HepG2 (cell line): Measurements from ENCODE around the gene HECTD3. TPM values are rescaled to one million over a fixed set of nuclear protein-coding genes. Genes with fewer than 3 reads are reported as not detected.

Experiments used
- ATF7-NPFF ChIP-seq: sonication (generic); formaldehyde crosslinking; IDR thresholded peaks from 2 replicates; pipeline ENCODE4 v1.8.1; 2023; ENCODE audit warnings: mild to moderate bottlenecking, low read depth, missing genetic modification reagents, moderate library complexity
- ELF4 ChIP-seq: sonication (generic); formaldehyde crosslinking; IDR thresholded peaks from 2 replicates; pipeline ENCODE4 v1.5.0; 2020; ENCODE audit warnings: missing genetic modification reagents, mild to moderate bottlenecking, moderate library complexity, borderline replicate concordance
- FOXA3 ChIP-seq: IDR thresholded peaks from 2 replicates; pipeline ENCODE4 v1.6.1; 2016; ENCODE audit warnings: missing genetic modification reagents, missing compliant biosample characterization
- HMG20B ChIP-seq: conservative IDR thresholded peaks from 2 replicates; pipeline ENCODE4 v1.6.1; 2016; ENCODE audit warnings: missing genetic modification reagents, missing compliant biosample characterization
- KLF11 ChIP-seq: IDR thresholded peaks from 2 replicates; pipeline ENCODE4 v1.6.1; 2016; ENCODE audit warnings: missing compliant biosample characterization
- NFIC ChIP-seq: IDR thresholded peaks from 2 replicates; pipeline ENCODE4 v1.6.1; 2012; ENCODE audit warnings: mild to moderate bottlenecking, low read length, inconsistent platforms
- TBX2 ChIP-seq: sonication (generic); formaldehyde crosslinking; IDR thresholded peaks from 2 replicates; pipeline ENCODE4 v1.5.0; 2020; ENCODE audit warnings: missing genetic modification reagents, mild to moderate bottlenecking, borderline replicate concordance
- ZNF329 ChIP-seq: sonication (generic); formaldehyde crosslinking; IDR thresholded peaks from 2 replicates; pipeline ENCODE4 v1.9.0; 2021; ENCODE audit warnings: low read depth, mild to moderate bottlenecking, missing genetic modification reagents
- ZNF331 ChIP-seq: sonication (generic); formaldehyde crosslinking; IDR thresholded peaks from 2 replicates; pipeline ENCODE4 v1.4.0; 2020; ENCODE audit warnings: missing genetic modification reagents
- ZNF644 ChIP-seq: IDR thresholded peaks from 2 replicates; pipeline ENCODE4 v1.6.1; 2016; ENCODE audit warnings: low read depth
- ZNF773 ChIP-seq: sonication (generic); formaldehyde crosslinking; IDR thresholded peaks from 2 replicates; pipeline ENCODE4 v1.4.0; 2020; ENCODE audit warnings: missing genetic modification reagents, borderline replicate concordance
- ZNF891 ChIP-seq: sonication (generic); formaldehyde crosslinking; IDR thresholded peaks from 2 replicates; pipeline ENCODE4 v1.5.0; 2020; ENCODE audit warnings: mild to moderate bottlenecking, missing genetic modification reagents
- polyA plus RNA-seq, 8 experiments: library from polyadenylated mRNA; depleted of rRNA in 3 of 8; stranded (reverse) in 7 of 8; unstranded in 1 of 8; fragments of >200 nt; fragmentation: Illumina TruSeq in 4 of 8; extraction: Trizol in 4 of 8; gene quantifications; 2 replicates each; pipeline versions ENCODE4 v1.2.1 to v1.2.3, GENCODE V29; 2011 to 2016; ENCODE audit warnings: low read depth in 4 of 8, missing spikeins in 1 of 8, mixed read lengths in 1 of 8; ENCODE audit not compliant: insufficient read depth in 1 of 8
- total RNA-seq, 5 experiments: library from RNA; depleted of rRNA; stranded (reverse); fragments of >200 nt; fragmentation: Illumina TruSeq; extraction: Trizol; gene quantifications; 2 replicates each; pipeline ENCODE4 v1.2.3, GENCODE V29; 2016; ENCODE audit warnings: low read depth in 1 of 5
- TF ChIP-seq, protein P1 (sequence below): sonication (generic); formaldehyde crosslinking; IDR thresholded peaks from 2 replicates; pipeline ENCODE4 v1.4.0; 2020; ENCODE audit warnings: mild to moderate bottlenecking, low read depth, missing genetic modification reagents
- TF ChIP-seq, protein P2 (sequence below): sonication (generic); formaldehyde crosslinking; IDR thresholded peaks from 2 replicates; pipeline ENCODE4 v1.4.0; 2020; ENCODE audit warnings: mild to moderate bottlenecking, missing genetic modification reagents
- TF ChIP-seq, protein P3 (sequence below): sonication (generic); formaldehyde crosslinking; IDR thresholded peaks from 2 replicates; pipeline ENCODE4 v1.5.1; 2020; ENCODE audit warnings: mild to moderate bottlenecking, moderate library complexity, missing genetic modification reagents
- TF ChIP-seq, protein P4 (sequence below): sonication (generic); formaldehyde crosslinking; IDR thresholded peaks from 2 replicates; pipeline ENCODE4 v1.4.0; 2020; ENCODE audit warnings: low read depth, mild to moderate bottlenecking, missing genetic modification reagents

Gene HECTD3
- total and polyA plus RNA-seq, 2 of the 13 experiments (the other 11 are each of a cell fraction or from before 2014, with no cell fraction given): 18.6 to 24.5 TPM

DNA sequence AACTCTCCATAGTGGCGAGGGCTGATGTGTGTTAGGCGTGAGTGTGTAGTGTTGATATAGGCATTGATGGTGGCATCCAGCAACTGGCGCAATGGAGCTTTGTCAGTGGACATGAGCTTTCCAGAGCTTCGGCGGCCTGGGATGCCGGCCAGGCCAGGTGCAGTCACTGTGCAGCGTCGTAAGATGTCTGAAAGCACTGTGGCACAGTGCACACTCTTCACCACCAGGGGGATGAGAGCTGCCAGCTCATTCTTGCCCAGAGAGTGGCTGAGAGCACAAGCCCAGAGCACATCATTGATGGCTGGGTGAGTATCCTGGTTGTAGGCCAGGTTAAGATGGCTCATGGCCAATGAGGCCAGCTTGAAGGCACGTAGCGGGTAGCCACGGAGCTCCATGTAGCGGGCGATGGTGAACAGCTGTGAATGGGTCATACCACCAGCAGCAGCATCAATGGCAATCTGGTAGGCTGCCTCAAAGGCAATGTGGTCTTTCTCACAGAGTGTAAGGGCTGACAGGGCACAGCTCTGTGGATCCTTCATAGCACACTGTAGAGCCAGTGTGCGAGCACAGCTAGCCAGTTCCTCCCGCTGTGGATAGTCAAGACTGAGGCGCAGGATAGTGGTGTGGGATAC is 7.6 kb upstream of the HECTD3 start (continued):
- TF ChIP-seq ELF4 (CRISPR knock-in tag): no peak
- TF ChIP-seq, protein P1, sequence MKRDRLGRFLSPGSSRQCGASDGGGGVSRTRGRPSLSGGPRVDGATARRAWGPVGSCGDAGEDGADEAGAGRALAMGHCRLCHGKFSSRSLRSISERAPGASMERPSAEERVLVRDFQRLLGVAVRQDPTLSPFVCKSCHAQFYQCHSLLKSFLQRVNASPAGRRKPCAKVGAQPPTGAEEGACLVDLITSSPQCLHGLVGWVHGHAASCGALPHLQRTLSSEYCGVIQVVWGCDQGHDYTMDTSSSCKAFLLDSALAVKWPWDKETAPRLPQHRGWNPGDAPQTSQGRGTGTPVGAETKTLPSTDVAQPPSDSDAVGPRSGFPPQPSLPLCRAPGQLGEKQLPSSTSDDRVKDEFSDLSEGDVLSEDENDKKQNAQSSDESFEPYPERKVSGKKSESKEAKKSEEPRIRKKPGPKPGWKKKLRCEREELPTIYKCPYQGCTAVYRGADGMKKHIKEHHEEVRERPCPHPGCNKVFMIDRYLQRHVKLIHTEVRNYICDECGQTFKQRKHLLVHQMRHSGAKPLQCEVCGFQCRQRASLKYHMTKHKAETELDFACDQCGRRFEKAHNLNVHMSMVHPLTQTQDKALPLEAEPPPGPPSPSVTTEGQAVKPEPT (CRISPR knock-in tag): no peak
- no peak for TF ChIP-seq ZNF773
- no peak for TF ChIP-seq KLF11
- TF ChIP-seq, protein P2, sequence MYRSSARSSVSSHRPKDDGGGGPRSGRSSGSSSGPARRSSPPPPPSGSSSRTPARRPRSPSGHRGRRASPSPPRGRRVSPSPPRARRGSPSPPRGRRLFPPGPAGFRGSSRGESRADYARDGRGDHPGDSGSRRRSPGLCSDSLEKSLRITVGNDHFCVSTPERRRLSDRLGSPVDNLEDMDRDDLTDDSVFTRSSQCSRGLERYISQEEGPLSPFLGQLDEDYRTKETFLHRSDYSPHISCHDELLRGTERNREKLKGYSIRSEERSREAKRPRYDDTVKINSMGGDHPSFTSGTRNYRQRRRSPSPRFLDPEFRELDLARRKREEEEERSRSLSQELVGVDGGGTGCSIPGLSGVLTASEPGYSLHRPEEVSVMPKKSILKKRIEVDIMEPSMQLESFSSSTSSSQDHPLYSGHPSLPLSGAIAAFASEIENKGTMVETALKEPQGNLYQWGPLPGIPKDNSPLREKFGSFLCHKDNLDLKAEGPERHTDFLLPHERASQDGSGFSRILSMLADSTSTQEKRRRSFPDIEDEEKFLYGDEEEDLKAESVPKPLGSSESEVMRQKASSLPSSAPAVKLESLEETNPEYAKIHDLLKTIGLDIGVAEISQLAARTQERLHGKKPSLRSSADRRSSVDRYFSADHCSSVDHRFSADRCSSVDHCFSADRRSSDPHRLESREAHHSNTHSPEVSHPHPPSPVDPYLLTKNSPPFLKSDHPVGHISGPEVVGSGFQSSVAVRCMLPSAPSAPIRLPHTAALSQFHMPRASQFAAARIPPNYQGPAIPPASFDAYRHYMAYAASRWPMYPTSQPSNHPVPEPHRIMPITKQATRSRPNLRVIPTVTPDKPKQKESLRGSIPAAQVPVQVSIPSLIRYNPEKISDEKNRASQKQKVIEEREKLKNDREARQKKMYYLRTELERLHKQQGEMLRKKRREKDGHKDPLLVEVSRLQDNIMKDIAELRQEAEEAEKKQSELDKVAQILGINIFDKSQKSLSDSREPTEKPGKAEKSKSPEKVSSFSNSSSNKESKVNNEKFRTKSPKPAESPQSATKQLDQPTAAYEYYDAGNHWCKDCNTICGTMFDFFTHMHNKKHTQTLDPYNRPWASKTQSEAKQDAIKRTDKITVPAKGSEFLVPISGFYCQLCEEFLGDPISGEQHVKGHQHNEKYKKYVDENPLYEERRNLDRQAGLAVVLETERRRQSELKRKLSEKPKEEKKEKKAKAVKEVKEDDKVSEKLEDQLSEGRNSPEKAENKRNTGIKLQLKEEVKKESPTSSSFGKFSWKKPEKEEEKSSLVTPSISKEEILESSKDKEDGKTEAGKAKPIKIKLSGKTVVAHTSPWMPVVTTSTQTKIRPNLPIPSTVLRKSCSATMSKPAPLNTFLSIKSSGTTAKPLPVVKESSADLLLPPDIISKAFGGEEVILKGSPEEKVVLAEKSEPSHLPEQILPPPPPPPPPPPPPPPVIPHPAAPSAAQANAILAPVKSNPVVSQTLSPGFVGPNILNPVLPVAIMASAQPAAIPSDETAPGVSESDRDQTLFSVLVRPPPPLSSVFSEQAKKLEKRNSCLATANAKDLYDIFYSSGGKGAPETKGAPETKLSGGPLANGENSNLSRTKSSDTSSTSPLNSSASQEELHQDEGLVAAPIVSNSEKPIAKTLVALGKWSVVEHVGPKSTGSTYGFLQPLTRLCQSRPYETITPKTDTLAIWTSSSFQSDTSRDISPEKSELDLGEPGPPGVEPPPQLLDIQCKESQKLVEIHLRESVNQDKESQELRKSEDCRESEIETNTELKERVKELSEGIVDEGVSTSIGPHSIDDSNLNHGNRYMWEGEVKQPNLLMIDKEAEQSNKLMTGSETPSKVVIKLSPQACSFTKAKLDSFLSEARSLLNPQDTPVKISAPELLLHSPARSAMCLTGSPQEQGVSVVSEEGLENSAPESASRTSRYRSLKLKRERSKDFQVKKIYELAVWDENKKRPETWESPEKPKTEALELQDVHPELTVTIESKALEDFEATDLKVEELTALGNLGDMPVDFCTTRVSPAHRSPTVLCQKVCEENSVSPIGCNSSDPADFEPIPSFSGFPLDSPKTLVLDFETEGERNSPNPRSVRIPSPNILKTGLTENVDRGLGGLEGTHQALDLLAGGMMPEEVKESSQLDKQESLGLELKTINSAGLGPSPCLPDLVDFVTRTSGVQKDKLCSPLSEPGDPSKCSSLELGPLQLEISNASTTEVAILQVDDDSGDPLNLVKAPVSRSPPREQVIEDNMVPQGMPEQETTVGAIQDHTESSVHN (CRISPR knock-in tag): 0 out of 2 replicates have a peak, but pooled peaks have one; percentile 41
- TF ChIP-seq NFIC: no peak
- no peak for TF ChIP-seq ZNF891 (CRISPR knock-in tag)
- no peak for TF ChIP-seq FOXA3
- TF ChIP-seq TBX2 (CRISPR knock-in tag): 0 out of 2 replicates have a peak, but pooled peaks have one; percentile 19
- TF ChIP-seq ZNF644 (CRISPR knock-in tag): no peak
- no peak for TF ChIP-seq ATF7-NPFF
- TF ChIP-seq ZNF331 (CRISPR knock-in tag): peak; percentile 45
- TF ChIP-seq, protein P3, sequence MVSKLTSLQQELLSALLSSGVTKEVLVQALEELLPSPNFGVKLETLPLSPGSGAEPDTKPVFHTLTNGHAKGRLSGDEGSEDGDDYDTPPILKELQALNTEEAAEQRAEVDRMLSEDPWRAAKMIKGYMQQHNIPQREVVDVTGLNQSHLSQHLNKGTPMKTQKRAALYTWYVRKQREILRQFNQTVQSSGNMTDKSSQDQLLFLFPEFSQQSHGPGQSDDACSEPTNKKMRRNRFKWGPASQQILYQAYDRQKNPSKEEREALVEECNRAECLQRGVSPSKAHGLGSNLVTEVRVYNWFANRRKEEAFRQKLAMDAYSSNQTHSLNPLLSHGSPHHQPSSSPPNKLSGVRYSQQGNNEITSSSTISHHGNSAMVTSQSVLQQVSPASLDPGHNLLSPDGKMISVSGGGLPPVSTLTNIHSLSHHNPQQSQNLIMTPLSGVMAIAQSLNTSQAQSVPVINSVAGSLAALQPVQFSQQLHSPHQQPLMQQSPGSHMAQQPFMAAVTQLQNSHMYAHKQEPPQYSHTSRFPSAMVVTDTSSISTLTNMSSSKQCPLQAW (CRISPR knock-in tag): no peak
- TF ChIP-seq, protein P4, sequence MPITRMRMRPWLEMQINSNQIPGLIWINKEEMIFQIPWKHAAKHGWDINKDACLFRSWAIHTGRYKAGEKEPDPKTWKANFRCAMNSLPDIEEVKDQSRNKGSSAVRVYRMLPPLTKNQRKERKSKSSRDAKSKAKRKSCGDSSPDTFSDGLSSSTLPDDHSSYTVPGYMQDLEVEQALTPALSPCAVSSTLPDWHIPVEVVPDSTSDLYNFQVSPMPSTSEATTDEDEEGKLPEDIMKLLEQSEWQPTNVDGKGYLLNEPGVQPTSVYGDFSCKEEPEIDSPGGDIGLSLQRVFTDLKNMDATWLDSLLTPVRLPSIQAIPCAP: no peak
- TF ChIP-seq HMG20B (CRISPR knock-in tag): no peak
- TF ChIP-seq ZNF329: no peak
